ENCODE measurements around the gene CRYBB2. TPM values are rescaled to one million over a fixed set of nuclear protein-coding genes. Genes with fewer than 3 reads are reported as not detected.
"Not testable (repeated sequence)": the region's sequence is repeated elsewhere in the genome, so short reads cannot be mapped to it uniquely, and the experiment has no call there.

Gene CRYBB2
- polyA plus RNA-seq, 4 donors: 0.38 to 1.1 (median 0.52) TPM

- DNase-seq (ENCODE audit: low read depth in 4 of 4, low spot score in 3 of 4): not testable (repeated sequence)
These were observed 11.3 kb downstream of the CRYBB2 start for GRCh38 chr22:25230760-25231159.

DNA sequence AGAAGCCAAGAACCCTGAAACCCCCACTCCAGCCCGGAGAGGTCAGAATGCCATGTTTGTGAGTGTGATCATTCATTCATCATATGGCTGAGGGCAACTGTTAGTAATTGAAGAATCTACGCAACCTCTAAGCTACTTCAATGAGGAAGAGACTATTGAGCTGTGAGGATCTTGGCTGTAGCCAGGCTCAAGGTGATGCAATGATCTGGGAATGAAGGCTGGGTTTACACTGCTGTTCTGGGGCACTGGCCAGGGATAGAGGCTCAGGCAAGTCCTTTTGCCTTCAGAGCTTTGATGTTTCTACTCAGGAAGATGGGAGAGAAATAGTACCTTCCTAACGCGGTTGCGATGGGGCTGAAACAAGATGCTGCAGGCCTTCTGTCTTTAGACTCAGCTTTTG is 12.9 kb downstream of the CRYBB2 start:
- no peak for DNase-seq (ENCODE audit: low read depth in 4 of 4, low spot score in 3 of 4)

GRCh38 chr22:25233706-25234105 is 14.3 kb downstream of the CRYBB2 start:
- not testable (repeated sequence) for DNase-seq (ENCODE audit: low read depth in 4 of 4, low spot score in 3 of 4)

GRCh38 chr22:25235547-25236290 is 16.3 kb downstream of the CRYBB2 start:
- DNase-seq (ENCODE audit: low read depth in 4 of 4, low spot score in 3 of 4): peak; percentile 56 to 74 (median 70)

DNA sequence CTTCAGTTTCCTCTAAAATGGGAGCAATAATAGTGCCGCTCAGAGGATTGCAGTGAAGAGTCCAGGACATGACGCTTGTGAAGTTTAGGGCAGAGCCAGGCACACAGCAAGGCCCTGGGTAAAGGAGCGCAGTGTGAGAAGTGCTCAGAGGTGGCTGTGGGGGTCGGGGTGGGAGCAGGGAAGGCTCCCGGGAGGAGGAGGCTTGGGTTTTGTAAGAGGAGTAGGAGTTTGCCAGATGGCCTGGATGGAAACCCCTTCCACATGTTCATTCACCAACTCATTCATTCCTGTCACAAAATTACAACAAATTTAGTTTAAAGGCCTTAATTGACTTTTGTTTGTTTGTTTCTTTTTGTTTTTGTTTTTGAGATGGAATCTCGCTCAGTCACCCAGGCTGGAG is 17.0 kb downstream of the CRYBB2 start:
- no peak for DNase-seq (ENCODE audit: low read depth in 4 of 4, low spot score in 3 of 4)

DNA sequence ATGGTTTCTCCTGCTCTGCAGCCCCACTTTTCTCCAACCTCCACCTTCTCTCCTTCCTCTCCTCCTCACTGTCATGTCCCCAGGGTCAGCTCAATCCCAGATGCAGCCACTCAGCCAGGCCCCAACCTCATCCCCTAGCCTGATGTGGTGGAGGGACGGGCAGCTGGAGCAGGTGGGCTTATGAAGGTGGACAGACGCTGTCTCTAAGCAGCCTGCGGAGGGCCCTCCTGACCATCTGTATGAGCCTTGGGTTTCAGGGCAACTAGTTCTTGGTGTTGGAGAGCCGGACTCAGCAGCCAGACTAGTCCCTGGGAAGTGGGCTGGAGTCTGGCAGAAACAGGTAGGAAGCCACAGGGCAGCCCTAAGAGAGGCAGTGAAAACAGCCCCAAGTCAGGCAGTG is 18.1 kb downstream of the CRYBB2 start:
- DNase-seq (ENCODE audit: low read depth in 4 of 4, low spot score in 3 of 4): no peak

GRCh38 chr22:25238058-25238457 is 18.6 kb downstream of the CRYBB2 start:
- DNase-seq (ENCODE audit: low read depth in 4 of 4, low spot score in 3 of 4): not testable (repeated sequence)

DNA sequence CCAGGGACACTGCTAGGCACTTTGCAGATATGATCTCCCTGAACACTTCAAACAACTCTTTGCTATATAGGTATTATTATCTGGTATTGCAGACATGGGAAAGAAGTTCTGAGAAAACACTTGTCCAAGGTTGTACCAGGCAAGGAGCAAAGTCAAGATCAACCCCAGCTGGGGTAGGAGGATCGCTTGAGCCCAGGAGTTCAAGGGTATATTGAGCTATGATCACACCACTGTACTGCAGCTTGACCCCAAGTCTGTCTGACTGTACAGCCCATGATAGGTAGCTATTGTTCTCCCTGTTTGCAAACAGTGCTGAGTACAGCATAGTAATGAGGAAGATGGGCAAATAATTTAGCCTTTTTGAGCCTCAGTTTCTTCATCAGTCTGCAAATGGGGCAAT is 35.7 kb downstream of the CRYBB2 start:
- DNase-seq (ENCODE audit: low read depth in 4 of 4, low spot score in 3 of 4): not testable (repeated sequence)

GRCh38 chr22:25267567-25267966 is 48.1 kb downstream of the CRYBB2 start:
- not testable (repeated sequence) for DNase-seq (ENCODE audit: low read depth in 4 of 4, low spot score in 3 of 4)

- DNase-seq (ENCODE audit: low read depth in 4 of 4, low spot score in 3 of 4): not testable (repeated sequence)
These were observed 49.5 kb downstream of the CRYBB2 start for GRCh38 chr22:25268902-25269301.

DNA sequence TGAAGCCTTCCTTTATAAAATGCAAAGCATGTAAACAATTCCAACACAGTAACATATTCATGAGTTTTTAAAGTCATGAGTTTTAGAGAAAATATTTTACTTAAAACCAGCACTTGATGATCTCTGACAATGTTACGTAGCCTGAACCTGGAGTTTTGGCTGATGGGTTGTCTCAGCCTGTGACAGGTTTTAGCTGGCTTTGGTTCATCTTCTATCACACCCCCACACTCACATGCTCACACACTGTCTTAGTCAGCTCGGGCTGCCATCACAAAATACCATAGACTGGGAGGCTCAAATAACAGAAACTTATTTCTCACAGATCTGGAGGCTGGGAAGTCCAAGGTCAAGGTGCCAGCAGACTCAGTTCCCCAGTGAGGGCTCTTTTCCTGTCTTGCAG is 50.6 kb downstream of the CRYBB2 start:
- DNase-seq (ENCODE audit: low read depth in 4 of 4, low spot score in 3 of 4): not testable (repeated sequence)

DNA sequence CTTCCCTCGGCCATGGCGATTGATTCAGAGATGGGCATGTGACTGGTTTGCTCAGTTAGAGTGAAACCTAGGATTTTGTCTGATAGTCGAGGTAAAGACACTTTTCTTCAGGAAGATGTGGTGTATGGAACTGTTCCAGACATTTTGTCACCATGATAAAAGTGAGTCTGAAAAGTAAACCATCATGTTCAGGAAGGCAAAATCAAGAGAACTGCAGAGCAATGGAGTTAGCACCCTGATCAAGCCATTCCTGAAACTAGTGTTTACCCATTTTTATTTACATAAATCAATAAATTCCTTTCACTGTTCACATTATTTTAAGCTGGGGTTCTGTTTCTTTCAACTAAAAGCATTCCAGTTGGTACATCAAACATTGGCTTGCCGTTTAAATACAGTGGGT is 53.8 kb downstream of the CRYBB2 start:
- not testable (repeated sequence) for DNase-seq (ENCODE audit: low read depth in 4 of 4, low spot score in 3 of 4)

GRCh38 chr22:25273928-25274327 is 54.5 kb downstream of the CRYBB2 start:
- DNase-seq (ENCODE audit: low read depth in 4 of 4, low spot score in 3 of 4): not testable (repeated sequence)

GRCh38 chr22:25280118-25280517 is 60.7 kb downstream of the CRYBB2 start:
- not testable (repeated sequence) for DNase-seq (ENCODE audit: low read depth in 4 of 4, low spot score in 3 of 4)

Other genes starting within 250 kb of the CRYBB2 start
- gene CRYBB3, start 19.8 kb upstream of the CRYBB2 start, polyA plus RNA-seq (ENCODE audit: insufficient read length in 4 of 4): under 1 TPM in 2 of 4 donors, not detected in 2; 0.23 to 0.32 TPM

Data from right renal pelvis (tissue), 4 donors.